ENCODE measurements around the gene DLG5. TPM values are rescaled to one million over a fixed set of nuclear protein-coding genes. Genes with fewer than 3 reads are reported as not detected.

Gene DLG5
- total RNA-seq, 2 donors from 2014 or later: 22.6 to 35.6 TPM

GRCh38 chr10:77898323-77899079 lies 28.1 kb downstream of the DLG5 start:
- Histone ChIP-seq H3K27me3 (no peaks in the 10 kb centered on the region), H3K4me1 (peaks cover 29% of the 10 kb centered on the region), H3K36me3 (replicated peaks in 1 of 2; ENCODE audit: insufficient read depth in 1 of 2, low read depth in 2 of 2) (no peaks in the 10 kb centered on the region), H3K4me3 (no peak overlapping the region), H3K27ac (peak overlapping the region; percentile 45 to 76 (median 61)), H3K9me3 (no peaks in the 10 kb centered on the region)
- intact Hi-C loops (cut with DNase I): no loop called here
- ATAC-seq: peak; percentile 67
- peak in 3 of 4 donors; percentile 56 to 59 (median 57) for DNase-seq
- no peak for TF ChIP-seq POLR2A (IDR thresholded peaks at IDR 0.05)
- no peak for TF ChIP-seq CTCF (IDR thresholded peaks at IDR 0.05)
- 36 to 59% methylated on average over 7 to 19 of the region's 19 CpGs for WGBS, 2 donors

- intact Hi-C loops (cut with DNase I): no loop called here
- no peaks in the 10 kb centered on the region for H3K36me3 ChIP-seq (replicated peaks in 1 of 2; ENCODE audit: insufficient read depth in 1 of 2, low read depth in 2 of 2)
- TF ChIP-seq POLR2A (IDR thresholded peaks at IDR 0.05) (no peak), CTCF (IDR thresholded peaks at IDR 0.05) (no peak)
- H3K9me3 ChIP-seq: no peaks in the 10 kb centered on the region
- H3K4me3 ChIP-seq: no peak overlapping the region
- 71 to 77% methylated on average over 3 of the region's 3 CpGs for WGBS, 2 donors
- ATAC-seq (no peak), DNase-seq (no peak)
- H3K4me1 ChIP-seq: peaks cover 53% of the 10 kb centered on the region
- no peaks in the 10 kb centered on the region for H3K27me3 ChIP-seq
- no peak overlapping the region for H3K27ac ChIP-seq
Measured at GRCh38 chr10:77896058-77896457, 30.5 kb downstream of the DLG5 start.

DNA sequence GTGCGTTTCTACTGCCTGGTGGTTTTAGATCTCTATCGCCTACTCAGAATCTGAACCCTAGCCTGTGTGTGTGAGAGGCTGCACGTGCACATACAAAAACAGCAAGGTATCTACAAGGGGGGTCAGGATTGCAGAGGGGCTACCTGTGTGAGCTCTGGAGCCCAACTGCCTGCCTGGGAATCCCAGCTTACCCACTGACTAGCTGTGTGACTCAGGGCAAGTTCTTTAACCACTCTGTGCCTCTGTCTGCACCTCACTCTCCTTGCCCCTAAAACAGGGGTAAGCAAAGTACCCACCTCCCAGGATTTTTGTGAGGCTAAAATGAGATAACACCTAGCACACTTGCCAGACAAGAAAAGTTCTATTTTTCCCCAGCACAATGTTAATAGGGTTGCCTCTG lies 32.5 kb downstream of the DLG5 start:
- intact Hi-C loops (cut with DNase I): no loop called here
- WGBS, 2 donors: 52 to 79% methylated on average over 2 to 3 of the region's 3 CpGs
- Histone ChIP-seq H3K9me3 (no peaks in the 10 kb centered on the region), H3K4me1 (peaks cover 55% of the 10 kb centered on the region), H3K4me3 (no peak overlapping the region), H3K27me3 (no peaks in the 10 kb centered on the region), H3K27ac (peak overlapping the region in 1 of 4 donors; percentile 49), H3K36me3 (replicated peaks in 1 of 2; ENCODE audit: insufficient read depth in 1 of 2, low read depth in 2 of 2) (no peaks in the 10 kb centered on the region)
- TF ChIP-seq CTCF (IDR thresholded peaks at IDR 0.05) (no peak), POLR2A (IDR thresholded peaks at IDR 0.05) (no peak)
- no peak for ATAC-seq
- DNase-seq: no peak

- peaks cover 55% of the 10 kb centered on the region for H3K4me1 ChIP-seq
- 88 to 92% methylated on average over 5 to 8 of the region's 8 CpGs for WGBS, 2 donors
- H3K27me3 ChIP-seq: no peaks in the 10 kb centered on the region
- intact Hi-C loops (cut with DNase I): no loop called here
- no peaks in the 10 kb centered on the region for H3K36me3 ChIP-seq (replicated peaks in 1 of 2; ENCODE audit: insufficient read depth in 1 of 2, low read depth in 2 of 2)
- no peak for TF ChIP-seq POLR2A (IDR thresholded peaks at IDR 0.05)
- TF ChIP-seq CTCF (IDR thresholded peaks at IDR 0.05): no peak
- H3K4me3 ChIP-seq: no peak overlapping the region
- no peak for ATAC-seq
- H3K9me3 ChIP-seq: no peaks in the 10 kb centered on the region
- H3K27ac ChIP-seq: peak overlapping the region in 3 of 4 donors; percentile 49 to 86 (median 59)
- no peak for DNase-seq
Measured at GRCh38 chr10:77893386-77893785, 33.2 kb downstream of the DLG5 start.

DNA sequence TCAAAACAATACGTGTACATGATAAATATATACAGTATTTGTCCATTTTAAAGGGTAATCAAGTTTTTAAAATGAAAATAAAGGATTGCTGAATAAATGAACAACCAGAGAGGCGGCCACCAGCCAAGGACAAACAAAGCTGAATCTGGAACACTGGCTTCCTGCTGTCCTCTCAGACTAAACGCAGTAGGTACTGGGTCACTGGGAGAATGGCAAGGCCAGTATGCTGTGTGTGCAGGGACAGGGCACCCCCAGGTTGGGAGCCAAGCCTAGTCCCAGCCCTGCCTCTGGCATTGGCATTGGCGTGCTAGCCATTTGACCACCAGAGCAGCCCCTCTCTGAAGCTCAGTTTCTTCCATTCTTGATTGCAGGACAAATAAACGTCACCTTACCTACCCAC lies 33.8 kb downstream of the DLG5 start:
- Histone ChIP-seq H3K9me3 (no peaks in the 10 kb centered on the region), H3K4me3 (no peak overlapping the region), H3K27me3 (no peaks in the 10 kb centered on the region), H3K27ac (peak overlapping the region; percentile 20 to 86 (median 54)), H3K36me3 (replicated peaks in 1 of 2; ENCODE audit: insufficient read depth in 1 of 2, low read depth in 2 of 2) (no peaks in the 10 kb centered on the region), H3K4me1 (peaks cover 55% of the 10 kb centered on the region)
- DNase-seq (peak in 2 of 4 donors; percentile 25 to 38), ATAC-seq (no peak)
- WGBS, 2 donors: 45 to 53% methylated on average over 5 of the region's 5 CpGs
- TF ChIP-seq POLR2A (IDR thresholded peaks at IDR 0.05) (no peak), CTCF (IDR thresholded peaks at IDR 0.05) (no peak)
- intact Hi-C loops (cut with DNase I): no loop called here
